DND-41 (cell line): ENCODE measurements around the gene ZNHIT1.

Source experiments
- ATAC-seq: fragments of 200-7000 bp; cut with Tn5 transposase; 3 replicates; pipeline ENCODE4 v1.9.1; 2021; ENCODE audit warnings: low read depth; ENCODE audit not compliant: insufficient read depth
- DNase-seq: peaks from one replicate; pipeline ENCODE4 v3.0.0-alpha.2; 2020
- H2AFZ ChIP-seq: 2 replicates; pipeline ENCODE4 v1.6.0; 2012; ENCODE audit warnings: low read depth, low read length
- H3K27ac ChIP-seq: 2 replicates; pipeline ENCODE4 v1.5.1; 2012; ENCODE audit warnings: low read length, inconsistent platforms
- H3K27me3 ChIP-seq: fragments of 200-600 bp; sonication (generic); 2 replicates; pipeline ENCODE4 v1.6.0; 2012; ENCODE audit warnings: low read length, mild to moderate bottlenecking, inconsistent platforms; ENCODE audit not compliant: insufficient read depth, poor library complexity
- H3K36me3 ChIP-seq: 2 replicates; pipeline ENCODE4 v1.5.1; 2012; ENCODE audit warnings: low read length, inconsistent platforms; ENCODE audit not compliant: insufficient read depth
- H3K4me1 ChIP-seq: 2 replicates; pipeline ENCODE4 v1.5.1; 2012; ENCODE audit warnings: mild to moderate bottlenecking, low read length; ENCODE audit not compliant: insufficient read depth
- H3K4me2 ChIP-seq: 2 replicates; pipeline ENCODE4 v1.6.0; 2012; ENCODE audit warnings: mild to moderate bottlenecking, moderate library complexity, low read length, inconsistent platforms; ENCODE audit not compliant: insufficient read depth
- H3K4me3 ChIP-seq, 2 experiments: fragments of 200-600 bp in 1 of 2; shearing (Covaris generic) in 1 of 2; 2 replicates each; pipeline ENCODE4 v1.5.1; 2012 to 2016; ENCODE audit warnings: inconsistent platforms in 2 of 2, low read length in 2 of 2, mild to moderate bottlenecking in 2 of 2, low read depth in 1 of 2, moderate library complexity in 1 of 2
- H3K79me2 ChIP-seq: 2 replicates; pipeline ENCODE4 v1.6.0; 2012; ENCODE audit warnings: low read length, inconsistent platforms; ENCODE audit not compliant: insufficient read depth
- H3K9ac ChIP-seq: 2 replicates; pipeline ENCODE4 v1.6.0; 2012; ENCODE audit warnings: low read depth, mild to moderate bottlenecking, inconsistent platforms, low read length, moderate library complexity
- H3K9me3 ChIP-seq: 2 replicates; pipeline ENCODE4 v1.5.1; 2012; ENCODE audit warnings: low read length, moderate library complexity, mild to moderate bottlenecking, inconsistent platforms; ENCODE audit not compliant: insufficient read depth, severe bottlenecking
- H4K20me1 ChIP-seq: 2 replicates; pipeline ENCODE4 v1.6.0; 2012; ENCODE audit warnings: low read length; ENCODE audit not compliant: insufficient read depth
- EZH2 ChIP-seq: IDR thresholded peaks from 3 replicates; pipeline ENCODE4 v1.6.1; 2012; ENCODE audit warnings: borderline replicate concordance, low read depth, mild to moderate bottlenecking, moderate library complexity, low read length, inconsistent platforms; ENCODE audit not compliant: severe bottlenecking
- TF ChIP-seq, protein P1 (sequence below): IDR thresholded peaks from 2 replicates; pipeline ENCODE4 v1.5.1; 2012; ENCODE audit warnings: borderline replicate concordance, low read length, moderate library complexity, mild to moderate bottlenecking; ENCODE audit not compliant: poor library complexity, severe bottlenecking; ENCODE audit errors: extremely low read depth

Gene ZNHIT1

DNA sequence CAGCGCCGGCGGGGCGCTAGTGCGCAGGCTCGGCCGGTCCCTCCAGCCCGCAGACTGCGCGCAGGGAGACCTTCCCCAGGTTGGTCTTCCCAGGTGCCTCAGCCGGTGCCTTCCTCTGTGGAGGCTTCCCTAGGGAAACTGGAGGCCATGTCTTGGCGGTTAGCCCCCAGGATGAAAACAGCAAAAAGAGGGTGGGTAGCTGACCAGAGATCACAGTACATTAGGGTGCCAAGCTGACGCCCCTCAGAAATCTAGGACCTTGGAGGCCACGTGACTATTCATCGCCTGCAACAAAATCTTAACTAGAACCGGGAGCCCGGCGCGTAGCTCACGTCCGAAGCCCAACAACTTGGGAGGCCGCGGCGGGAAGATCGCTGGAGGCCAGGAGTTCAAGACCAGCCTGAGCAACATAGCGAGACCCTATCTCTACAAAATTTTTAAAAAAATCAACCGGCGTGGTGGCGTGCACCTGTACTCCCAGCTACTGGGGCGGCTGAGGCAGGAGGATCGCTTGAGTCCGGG is 27.2 kb downstream of the ZNHIT1 start:
- no peaks in the 10 kb centered on the region for H3K27me3 ChIP-seq
- DNase-seq (no peak), ATAC-seq (peak; percentile 2; the same call in 1 of the 3 replicates)
- H3K79me2 ChIP-seq, result peaks cover 80% of the 10 kb centered on the region
- TF ChIP-seq, protein P1, sequence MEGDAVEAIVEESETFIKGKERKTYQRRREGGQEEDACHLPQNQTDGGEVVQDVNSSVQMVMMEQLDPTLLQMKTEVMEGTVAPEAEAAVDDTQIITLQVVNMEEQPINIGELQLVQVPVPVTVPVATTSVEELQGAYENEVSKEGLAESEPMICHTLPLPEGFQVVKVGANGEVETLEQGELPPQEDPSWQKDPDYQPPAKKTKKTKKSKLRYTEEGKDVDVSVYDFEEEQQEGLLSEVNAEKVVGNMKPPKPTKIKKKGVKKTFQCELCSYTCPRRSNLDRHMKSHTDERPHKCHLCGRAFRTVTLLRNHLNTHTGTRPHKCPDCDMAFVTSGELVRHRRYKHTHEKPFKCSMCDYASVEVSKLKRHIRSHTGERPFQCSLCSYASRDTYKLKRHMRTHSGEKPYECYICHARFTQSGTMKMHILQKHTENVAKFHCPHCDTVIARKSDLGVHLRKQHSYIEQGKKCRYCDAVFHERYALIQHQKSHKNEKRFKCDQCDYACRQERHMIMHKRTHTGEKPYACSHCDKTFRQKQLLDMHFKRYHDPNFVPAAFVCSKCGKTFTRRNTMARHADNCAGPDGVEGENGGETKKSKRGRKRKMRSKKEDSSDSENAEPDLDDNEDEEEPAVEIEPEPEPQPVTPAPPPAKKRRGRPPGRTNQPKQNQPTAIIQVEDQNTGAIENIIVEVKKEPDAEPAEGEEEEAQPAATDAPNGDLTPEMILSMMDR, result no peak
- TF ChIP-seq EZH2, result no peak
- H3K9ac ChIP-seq, result peak overlapping the region; percentile 71
- H3K27ac ChIP-seq, result peak overlapping the region; percentile 95
- peak overlapping the region; percentile 94 for H2AFZ ChIP-seq
- peaks cover 14% of the 10 kb centered on the region for H4K20me1 ChIP-seq
- no peaks in the 10 kb centered on the region for H3K9me3 ChIP-seq
- H3K4me1 ChIP-seq, result peaks cover 44% of the 10 kb centered on the region
- peak overlapping the region; percentile 71 to 79; a peak in 3 of 4 replicates for H3K4me3 ChIP-seq
- H3K4me2 ChIP-seq, result peak overlapping the region; percentile 76
- H3K36me3 ChIP-seq, result peaks cover 33% of the 10 kb centered on the region

DNA sequence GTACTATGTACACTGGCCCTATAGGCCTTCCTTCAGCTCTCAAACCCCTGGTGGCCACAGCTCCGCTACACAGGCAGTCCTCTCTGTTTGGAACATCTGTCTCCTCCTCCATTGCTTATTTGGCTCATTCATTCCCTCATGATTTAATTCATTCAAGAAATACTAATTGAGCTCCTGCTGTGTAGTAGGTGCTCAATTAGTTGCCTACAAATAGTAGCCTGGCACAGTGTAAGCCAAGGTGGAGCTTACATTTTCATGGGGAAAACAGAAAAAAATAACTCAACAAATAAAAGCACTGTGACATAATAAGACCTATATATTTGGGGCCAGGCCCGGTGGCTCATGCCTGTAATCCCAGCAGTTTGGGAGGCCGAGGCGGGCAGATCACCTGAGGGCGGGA is 30.3 kb downstream of the ZNHIT1 start:
- Histone ChIP-seq H4K20me1 (peaks cover 13% of the 10 kb centered on the region), H3K9me3 (no peaks in the 10 kb centered on the region), H3K4me3 (no peak overlapping the region), H3K36me3 (peaks cover 26% of the 10 kb centered on the region), H3K79me2 (peaks cover 82% of the 10 kb centered on the region), H3K27me3 (no peaks in the 10 kb centered on the region), H3K27ac (no peak overlapping the region), H3K4me2 (no peak overlapping the region), H3K9ac (no peak overlapping the region), H2AFZ (no peak overlapping the region), H3K4me1 (peaks cover 59% of the 10 kb centered on the region)
- no peak for ATAC-seq
- TF ChIP-seq, protein P1, result no peak
- no peak for TF ChIP-seq EZH2
- no peak for DNase-seq

DNA sequence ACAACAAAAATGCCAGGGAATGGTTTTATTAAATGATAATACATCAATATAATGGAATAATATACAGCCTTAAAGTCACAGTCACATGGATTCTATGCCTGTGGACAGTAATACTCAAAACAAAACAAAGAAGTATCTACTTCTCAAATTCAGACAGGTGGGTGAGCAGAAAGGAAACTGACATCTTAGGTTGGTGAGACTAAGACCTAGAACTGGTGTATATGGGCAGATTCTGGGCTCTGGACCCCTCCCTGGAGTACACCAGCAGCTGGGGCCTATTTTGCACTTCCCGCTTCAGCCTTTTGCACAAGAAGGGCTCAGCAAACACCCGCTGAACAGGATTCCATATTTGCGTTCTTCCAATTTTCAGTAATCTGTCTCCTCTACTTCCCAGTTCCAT is 32.4 kb downstream of the ZNHIT1 start:
- H3K27me3 ChIP-seq, result no peaks in the 10 kb centered on the region
- ATAC-seq, result no peak
- peaks cover 20% of the 10 kb centered on the region for H3K36me3 ChIP-seq
- H3K9me3 ChIP-seq, result no peaks in the 10 kb centered on the region
- DNase-seq, result no peak
- H3K4me1 ChIP-seq, result peaks cover 46% of the 10 kb centered on the region
- H3K4me3 ChIP-seq, result peak overlapping the region in 1 of 2 experiments; percentile 4; a peak in 1 of 4 replicates
- H3K79me2 ChIP-seq, result peaks cover 62% of the 10 kb centered on the region
- H2AFZ ChIP-seq, result no peak overlapping the region
- no peak overlapping the region for H3K27ac ChIP-seq
- no peak for TF ChIP-seq EZH2
- TF ChIP-seq, protein P1, result no peak
- peak overlapping the region; percentile 93 for H3K4me2 ChIP-seq
- H3K9ac ChIP-seq, result peak overlapping the region; percentile 77
- peaks cover 6% of the 10 kb centered on the region; the same call in 1 of the 2 replicates for H4K20me1 ChIP-seq
